ENCODE results near the gene GRID2.

The GRID2 gene

DNA sequence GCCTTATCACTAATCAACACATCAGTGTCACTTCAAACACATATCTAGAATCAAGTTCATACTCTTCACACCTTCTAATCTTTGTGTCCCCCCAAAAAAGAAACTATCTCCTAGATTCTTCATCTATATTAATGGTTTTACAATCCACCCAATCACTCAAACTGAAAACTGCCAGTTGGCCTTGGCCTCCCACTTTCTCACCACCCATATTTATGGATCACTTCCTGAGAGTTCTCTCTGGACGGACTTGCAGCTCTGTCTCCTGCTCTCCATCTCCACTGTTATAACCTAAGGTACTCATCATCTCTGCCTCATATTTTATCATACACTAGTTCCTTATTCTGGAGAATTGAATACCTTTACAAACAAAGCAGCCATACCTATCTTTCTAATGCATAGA lies 1418.7 kb downstream of the GRID2 start:
- DNase-seq: no peak

DNA sequence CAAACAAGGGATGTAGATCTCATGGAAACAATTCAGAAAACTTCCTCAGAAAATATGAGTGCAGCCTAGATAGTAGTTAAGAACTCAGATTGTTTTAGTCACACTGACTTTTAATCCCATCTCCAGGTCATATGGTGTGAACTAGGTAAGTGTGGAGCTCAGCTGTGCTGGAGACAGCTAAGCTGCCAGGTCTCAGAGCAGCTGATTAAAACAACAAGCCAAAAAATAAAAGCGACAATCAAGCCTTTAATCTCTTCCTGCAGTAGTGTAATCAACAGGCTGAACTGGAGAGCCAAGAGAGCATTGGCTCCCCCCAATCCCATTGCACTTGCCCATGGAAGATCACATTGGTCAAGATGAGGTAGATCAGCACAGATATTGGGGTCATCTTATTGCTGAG lies 1426.5 kb downstream of the GRID2 start:
- no peak for DNase-seq

DNA sequence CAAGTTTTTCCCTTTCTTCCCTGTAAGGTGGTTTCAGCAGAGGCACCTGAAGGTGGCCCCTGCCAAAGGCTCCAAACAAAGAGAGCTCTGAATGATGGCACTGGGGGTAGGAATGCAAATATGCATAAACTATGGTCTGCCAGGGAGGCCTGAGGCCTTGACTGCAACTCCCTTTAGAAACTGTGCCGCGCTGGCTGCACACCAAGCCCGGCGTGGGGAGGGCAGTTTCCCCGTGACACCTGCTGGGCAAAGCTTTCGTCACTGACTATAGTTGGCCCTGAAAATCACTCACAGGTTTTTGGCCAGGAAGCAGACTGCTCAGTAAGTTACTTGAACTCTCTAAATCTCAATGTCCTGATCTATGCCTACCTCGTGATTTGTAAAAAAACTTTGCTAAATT lies 1427.0 kb downstream of the GRID2 start:
- DNase-seq: no peak

DNA sequence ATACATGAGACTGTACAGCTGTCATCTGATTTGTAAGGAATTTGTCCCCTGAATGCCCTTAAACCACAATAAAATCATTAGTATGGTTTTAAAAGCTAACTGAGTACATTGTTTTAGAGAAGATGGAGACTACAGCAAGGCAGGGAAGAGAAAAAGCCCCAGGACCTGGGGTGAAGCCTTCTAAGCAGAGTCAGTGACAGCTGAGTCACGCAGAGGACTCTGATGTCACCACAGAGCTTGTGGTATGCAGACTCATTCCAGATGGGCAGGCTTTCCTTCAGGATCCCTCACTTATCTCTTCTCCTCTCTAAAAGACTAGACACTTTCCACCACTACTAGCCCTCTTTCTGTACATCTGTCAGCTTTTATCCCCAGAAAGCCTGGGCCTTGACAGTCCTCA lies 1427.7 kb downstream of the GRID2 start:
- no peak for DNase-seq

DNA sequence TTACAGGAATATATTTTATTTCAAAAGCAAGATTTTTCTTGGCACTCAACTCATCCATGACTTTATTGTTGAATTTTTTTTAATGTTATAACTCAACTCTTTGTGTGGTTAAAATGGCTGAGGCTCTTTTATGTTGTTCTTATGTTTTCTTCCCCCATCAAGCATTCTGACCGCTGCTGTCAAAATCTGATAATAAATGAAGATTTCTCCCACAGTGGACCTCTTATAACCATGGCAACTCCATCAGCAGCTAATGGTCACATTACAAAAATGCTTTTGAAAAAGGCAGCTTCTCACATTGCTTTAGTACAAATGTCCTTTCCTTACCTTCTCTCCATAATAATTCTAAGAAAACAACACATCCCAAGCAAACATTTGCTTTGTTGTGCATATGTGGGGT lies 1428.7 kb downstream of the GRID2 start:
- no peak for DNase-seq

DNA sequence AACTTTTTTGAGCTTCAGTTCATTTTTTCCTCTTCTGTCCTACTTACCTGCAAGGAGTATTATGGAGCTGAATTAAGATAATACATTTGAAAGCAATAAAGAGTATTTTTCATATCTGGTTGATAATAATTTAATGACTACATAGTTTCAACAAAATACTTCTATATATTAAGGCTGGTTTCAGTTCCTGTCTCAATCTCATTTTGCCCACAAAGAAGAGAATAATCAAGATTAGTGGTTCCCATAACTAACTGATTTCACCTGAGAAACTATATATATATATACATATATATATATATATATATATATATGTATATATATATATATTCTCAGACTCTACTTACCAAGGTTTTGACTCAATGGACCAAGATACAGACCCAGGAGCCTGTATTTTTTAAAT lies 1437.1 kb downstream of the GRID2 start:
- DNase-seq: no peak

DNA sequence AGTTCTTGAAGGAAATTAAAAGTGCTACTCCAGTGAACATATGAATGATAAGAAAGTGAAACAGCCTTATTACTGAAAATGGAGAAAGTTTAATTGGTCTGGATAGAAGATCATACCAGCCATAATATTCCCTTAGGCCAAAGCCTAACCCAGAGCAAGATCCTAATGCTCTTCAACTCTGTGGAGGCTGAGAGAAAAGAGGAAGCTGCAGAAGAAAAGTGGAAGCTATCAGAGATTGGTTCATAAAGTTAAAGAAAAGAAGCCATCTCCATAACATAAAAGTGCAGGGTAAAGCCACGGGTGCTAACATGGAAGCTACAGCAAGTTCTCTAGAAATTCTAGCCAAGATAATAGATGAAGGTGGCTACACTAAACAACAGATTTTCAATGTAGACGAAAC lies 1439.3 kb downstream of the GRID2 start:
- DNase-seq: no peak

DNA sequence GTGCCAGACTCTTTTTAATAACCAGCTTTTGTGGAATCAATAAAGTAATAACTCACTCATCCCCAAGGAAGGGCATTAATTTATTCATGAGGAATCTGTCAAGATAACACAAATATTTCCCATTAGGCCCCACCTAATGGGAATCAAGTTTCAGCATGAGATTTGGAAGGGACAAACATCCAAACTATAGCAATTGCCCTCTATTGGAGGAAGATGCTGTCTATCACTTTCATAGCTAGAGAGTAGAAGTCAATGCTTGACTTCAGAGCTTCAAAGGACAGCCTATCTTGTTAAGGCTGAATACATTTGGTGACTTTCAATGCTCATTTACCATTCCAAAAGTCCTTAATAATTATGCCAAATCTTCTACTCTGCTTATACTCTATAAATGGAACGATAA lies 1439.9 kb downstream of the GRID2 start:
- no peak for DNase-seq

DNA sequence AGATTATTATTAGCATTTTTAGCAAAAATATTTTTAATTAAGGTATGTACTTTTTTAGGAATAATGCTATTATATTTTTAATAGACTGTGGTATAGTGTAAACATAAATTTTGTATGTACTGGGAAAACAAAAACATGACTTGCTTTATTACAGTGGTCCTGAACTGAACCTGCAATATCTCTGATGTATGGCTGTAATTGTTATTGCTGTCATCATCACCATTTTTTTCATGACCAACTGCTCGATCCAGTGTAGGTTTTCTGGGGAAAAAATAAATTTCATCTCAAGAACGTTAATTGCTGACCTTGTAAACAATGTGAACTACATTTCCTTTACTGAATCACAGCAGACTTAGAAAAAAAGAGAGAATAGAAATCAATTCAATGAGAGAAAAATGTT lies 1441.2 kb downstream of the GRID2 start:
- DNase-seq: no peak

DNA sequence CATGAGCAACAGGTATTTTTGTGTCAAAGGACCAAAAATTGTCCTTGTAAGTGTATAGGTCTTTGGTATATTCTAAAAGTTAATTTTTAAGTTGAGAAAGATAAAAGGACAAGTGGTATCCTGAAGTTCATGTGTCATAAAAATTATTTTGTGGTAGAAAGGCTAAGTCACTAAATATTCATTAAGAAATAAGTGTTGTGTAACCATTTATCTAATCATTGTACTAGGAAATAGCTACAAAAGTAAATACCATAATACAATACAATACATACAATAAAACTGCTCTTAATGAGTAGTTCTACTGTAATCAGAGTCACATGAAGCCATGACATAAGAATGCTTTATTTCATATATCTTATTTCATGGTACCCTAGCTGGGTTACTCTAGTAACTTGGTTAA lies 1442.3 kb downstream of the GRID2 start:
- no peak for DNase-seq

DNA sequence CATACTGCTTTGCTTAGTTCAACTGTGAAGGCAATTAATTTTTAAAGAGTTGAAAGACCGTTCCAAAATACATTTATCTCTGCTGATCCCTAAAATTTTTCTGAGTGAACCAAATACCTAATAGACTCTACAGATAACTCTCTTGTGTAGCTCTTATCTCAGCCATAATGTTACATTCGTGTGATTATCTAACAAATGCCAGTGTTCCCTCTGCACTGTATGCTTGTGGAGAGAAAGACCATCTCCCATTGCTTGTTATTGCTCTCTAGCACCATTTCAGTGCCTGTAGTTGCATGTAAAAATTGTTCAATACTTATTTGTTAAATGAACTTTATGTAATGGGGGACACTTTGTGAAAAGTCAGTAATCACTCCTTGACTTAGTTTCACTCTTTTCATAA lies 1443.5 kb downstream of the GRID2 start:
- no peak for DNase-seq

DNA sequence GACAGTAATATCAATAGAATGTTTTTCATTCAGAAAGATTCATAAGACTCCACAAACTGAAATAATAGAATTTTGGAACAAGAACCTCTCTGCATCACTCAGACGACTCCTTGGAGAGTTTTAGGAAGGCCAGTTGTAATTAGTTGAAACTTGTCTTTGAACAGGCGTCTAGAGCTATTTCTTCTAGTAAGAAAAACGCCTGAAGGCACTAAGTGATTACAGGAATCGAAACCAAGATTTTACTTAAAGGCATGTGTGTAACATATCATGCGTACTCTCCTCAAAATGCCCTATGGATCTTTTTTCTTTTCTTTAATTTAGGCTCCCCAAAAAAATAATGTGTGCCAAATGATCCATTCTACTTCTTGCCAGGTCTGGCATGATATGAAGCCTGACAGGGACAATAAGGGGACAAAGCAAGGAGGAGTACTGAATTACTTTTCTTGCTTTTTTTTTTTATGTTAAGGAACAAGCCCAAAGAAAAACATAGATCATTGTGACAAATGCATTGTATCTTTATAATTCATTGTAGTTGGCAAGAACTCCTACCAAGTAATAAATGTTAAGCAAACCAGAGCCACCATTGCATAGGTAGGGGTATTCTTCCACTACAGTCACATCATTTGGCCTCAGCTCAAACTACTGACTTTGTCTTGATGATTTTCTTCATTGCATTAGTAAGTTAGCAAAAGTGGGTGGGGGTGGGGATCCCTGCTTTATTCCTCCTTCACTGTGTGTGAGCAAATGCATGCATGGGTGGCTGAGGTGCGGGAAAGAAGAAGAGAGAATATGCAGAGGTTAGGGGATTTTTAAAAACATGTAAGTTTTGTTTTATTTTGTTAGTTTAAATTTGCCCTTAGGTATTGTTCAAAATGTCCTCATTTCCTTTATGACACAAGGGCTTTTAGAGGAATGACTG lies 1444.9 kb downstream of the GRID2 start:
- no peak for DNase-seq

DNA sequence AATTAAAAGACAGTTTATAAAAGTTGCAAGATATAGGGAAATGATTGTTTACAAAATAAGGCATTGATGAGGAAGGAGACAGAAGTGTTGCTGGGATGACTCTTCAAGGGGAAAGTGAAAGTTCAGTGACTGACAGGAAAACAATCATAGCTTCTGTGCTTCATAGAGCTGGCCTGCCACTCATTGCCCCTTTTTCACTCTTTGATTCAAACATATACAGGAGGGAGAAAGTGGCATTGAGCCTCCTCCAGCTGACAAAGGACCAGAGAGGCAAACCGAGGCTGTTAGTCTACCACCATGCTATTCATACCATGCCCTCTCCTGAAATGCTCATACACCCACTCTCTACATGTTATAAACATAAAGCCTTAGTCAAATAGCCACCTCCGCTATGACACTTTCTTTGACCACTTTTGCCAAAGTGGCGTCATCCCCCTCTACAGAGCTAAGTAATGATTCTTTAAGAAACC lies 1445.6 kb downstream of the GRID2 start:
- no peak for DNase-seq

DNA sequence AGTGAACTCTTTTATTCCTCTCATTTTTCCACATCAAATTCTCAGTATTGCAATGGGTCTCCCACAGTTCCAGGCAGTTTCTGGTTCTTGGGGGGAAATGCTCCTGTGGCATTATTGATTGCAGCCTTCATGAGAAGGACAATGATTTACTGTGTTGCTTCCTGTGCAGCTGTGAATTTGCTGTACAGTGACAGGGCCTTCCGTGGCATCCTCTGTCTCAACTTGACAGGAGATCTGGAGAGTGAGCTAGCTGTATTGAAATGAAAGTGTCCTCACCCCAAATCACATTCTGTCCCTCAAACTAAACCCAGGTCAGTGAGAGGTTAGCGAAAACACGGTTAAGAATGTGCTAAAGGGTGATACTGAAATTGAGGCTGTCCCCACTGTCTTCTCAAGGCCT lies 1447.6 kb downstream of the GRID2 start:
- no peak for DNase-seq

DNA sequence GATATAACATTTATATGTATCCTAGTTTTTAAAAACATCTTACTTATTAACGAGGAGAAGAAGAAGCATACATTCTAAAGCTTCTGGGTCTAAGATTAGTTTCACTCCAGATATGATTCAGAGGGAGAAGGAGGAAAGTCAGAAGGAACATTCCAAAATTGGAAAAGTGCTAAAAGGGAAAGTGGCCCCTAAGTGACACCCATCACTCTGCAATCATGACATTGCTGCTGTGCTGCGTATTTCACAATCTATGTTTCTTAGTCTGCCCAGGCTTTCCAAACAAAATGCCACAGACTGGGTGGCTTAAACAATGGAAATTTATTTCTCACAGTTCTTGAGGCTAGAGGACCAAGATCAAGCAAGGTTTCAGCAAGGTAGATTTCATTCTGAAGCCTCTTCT lies 1452.3 kb downstream of the GRID2 start:
- DNase-seq: no peak

DNA sequence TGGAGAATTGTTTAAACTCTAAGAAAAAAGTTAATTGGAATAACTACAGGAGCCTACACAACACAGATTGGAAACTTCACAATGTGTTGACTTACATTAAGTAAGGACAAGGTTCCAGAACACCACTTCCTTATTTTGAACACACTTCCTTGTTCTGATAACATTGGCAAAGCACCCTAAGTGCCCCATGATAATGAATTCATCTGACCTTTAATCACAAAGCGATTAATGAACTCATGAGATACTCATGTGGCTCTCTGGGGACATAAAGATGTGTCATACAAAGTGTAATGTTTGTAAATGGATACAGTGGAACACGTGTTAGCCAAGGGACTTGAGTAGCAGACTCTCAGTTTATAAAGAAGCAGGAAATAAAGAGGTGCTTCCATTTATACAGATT lies 1455.7 kb downstream of the GRID2 start:
- DNase-seq: no peak

DNA sequence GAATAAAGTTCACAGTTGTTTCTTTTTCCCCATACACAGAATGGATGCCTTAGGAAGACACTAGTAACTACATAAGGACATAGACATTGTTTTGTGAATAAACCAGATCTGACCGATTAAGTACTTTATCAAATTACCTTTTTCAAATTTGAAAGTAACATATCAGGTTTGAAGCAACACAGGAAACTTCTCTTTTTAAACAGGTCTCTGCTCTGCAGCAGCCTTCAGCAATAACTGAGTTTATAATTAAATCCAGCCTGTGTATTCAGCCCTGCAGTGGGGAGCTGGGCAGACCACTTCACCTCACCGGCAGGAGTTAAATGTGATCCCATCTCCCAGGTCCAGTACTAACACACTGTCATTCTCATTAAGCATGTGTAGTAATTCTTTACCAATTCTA lies 1456.5 kb downstream of the GRID2 start:
- no peak for DNase-seq

DNA sequence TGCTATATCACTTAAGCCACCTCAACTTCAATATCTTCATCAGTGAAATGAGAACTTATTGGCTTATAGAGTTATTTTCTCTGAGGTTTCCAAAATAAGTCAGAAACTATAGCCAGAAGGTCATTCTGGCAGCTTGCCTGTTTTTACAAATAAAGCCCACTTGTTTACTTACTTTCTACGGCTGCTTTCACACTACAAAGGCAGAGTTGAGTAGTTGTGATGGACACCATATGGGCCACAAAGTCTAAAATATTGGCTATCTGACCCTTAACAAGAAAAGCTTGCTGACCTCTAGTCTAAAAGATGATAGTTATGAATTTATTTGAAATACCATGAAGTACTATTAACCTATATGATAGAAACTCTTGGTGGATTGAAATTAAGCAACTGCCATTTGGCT lies 1457.5 kb downstream of the GRID2 start:
- DNase-seq: no peak

DNA sequence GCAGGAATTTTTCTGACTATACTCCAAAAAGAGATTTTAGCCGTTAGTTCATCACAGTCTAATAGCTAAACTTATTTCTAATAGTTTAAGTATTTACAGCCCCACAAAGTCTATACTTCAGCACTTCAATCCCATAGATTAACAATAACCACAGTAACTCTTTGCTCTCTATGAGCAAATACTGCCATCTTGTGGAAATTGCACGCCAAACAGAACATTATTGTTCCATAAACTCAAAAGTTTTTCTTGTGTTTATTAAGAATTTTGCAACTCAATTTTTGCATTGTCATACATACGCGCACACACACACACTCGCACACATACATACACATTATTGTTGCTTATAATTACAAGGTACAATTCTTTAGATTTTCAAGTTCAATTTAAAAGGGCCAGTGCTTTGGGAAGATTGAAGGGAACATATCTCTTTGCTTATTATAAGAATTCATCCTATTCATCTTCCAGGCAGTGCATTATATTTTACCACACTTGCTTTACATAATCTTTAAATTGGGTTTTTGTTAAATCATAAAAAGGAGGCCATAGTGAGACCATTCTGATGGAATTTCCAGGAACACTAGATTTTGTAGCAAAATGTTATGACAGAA lies 1461.0 kb downstream of the GRID2 start:
- no peak for DNase-seq

DNA sequence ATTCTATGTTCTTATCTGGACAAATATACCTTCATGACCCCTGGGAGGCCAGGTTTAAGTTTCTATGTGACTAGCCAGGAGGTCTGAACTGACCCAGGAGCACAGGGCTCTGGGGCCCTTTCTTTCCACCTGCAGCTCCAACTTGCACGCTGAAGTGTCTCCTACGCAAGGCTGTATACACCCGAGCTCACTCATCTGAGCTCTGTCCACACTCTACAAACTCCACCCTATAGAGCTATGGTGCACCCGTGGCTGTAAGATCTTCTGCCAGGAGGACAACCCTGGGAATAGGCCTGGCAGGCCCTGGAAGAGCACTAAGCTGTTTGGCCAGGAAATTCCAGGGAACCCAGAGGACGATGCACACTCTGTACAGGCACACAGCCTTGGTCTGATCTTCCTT lies 1464.2 kb downstream of the GRID2 start:
- DNase-seq: no peak

DNA sequence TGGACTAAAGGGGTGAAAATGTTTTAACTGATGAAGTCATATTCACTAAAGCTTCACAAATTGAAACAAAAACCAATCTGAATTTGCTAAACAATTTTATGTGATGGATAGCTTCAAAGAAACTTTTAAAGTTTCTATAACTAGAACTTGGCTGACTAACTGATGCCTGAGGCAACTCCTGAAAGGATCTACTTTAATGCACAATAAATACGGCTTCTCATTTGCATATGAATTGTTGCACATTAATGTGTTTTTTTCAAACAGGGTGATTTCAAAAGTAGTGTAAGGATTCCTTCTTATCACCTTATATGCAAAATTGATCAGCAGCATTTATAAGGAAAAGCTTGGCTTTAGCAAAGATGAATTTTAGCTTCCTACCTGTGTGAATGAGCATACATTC lies 1466.4 kb downstream of the GRID2 start:
- DNase-seq: no peak

DNA sequence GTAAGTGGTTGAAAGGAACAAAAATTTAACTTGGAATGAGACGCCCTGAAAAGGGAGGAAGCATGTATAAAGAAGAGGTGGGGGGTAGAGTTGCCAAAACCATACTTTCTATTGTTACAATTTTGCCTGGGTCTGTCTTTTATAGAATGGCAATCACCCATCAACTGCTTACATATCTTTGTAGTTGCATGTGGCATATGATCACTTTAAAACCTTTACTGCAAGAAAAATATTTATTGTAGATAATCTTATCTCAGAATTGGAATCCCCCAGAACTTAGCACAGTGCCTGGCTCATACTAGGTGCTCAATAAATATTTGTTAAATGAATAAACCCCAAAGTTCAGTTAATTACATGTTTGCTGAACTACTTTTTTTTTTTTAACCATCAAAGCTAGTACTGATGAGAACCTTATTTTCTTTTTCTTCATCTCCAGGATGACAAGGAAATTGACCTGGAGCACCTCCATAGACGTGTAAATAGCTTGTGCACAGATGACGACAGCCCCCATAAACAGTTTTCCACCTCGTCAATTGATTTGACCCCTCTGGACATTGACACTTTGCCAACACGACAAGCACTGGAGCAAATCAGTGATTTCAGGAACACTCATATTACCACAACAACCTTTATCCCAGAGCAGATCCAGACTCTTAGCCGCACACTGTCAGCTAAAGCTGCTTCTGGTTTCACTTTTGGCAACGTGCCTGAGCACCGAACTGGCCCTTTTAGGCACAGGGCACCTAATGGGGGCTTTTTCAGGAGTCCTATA lies 1468.1 kb downstream of the GRID2 start:
- no peak for DNase-seq

DNA sequence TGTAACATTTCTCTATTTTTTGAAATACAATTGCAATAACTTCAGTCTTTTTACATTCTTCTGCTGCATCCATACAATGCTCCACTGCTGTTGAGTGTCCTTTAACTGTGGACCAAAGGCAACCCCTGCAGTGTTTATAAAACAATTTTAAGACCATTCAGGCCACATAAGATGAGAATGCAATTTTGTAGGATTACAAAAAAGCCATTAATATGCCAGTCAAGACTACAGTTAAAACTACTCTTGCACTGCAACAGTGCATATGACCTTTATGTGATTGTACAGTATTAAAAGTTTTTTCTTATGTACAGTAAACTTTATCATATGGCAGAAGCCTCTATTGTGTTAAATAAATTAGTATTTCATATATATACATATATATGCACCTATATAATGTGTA lies 1469.1 kb downstream of the GRID2 start:
- DNase-seq: no peak

DNA sequence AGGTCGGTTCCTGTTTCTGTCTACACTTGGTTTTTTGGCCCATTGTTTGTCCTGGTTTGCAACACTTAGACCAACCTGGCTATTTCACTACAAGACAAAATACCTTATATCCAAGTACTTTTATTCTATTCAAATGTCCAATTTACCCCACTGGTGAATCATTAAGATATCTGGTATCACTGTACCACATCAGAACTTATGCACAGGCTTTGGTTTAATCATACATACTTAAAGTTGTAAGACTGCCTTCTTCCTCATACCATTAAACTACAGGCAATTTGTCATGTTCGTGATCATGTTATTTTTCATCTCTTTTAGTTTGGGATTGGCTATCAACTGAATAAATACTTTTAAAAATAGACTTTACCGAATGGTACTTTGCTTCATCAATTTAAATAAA lies 1471.8 kb downstream of the GRID2 start:
- no peak for DNase-seq

All from stimulated activated CD8-positive, alpha-beta memory T cell treated with anti-CD3 and anti-CD28 coated beads, Interleukin-4, amount 100 ng/mL, for 48 hours (primary cell).